ENCODE measurements around the gene NBEA. TPM values are rescaled to one million over a fixed set of nuclear protein-coding genes. Genes with fewer than 3 reads are reported as not detected.

NBEA gene
- polyA plus RNA-seq, 6 donors from 2014 or later = 1.1 to 2.3 (median 1.5) TPM

DNA sequence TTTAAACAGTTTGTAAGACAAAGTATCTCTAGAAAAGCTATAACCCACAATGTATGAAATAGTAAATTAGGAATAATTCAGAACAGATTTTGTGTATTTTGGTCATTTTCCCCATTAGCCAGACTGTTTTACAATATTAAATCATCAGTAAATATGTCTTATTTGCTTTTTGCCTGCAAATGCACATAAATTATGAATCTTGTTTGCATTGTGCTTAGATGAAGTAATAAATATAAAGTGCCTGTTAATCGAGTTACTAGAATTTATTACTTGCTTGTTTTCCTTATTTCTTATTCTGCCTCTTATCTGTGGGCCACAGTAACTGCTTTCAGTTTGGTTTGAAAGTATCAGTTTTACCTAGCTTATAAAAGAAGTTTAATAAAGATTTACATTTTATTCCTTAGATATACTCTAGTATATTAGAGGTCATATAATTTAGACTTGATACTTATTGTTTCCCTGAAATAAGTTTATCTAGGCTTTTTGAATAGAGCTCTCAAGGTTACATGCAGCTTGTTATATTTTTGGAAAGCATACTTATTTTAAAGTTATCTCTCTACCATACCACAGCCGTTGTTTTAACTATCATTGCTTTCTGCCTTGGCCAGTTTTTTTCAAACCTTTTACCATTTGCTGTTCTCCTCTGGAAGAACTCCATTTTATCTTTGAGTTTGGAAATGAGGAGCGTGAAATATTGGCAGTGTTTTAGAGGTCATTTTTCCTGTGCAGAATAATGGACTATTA, 238.0 kb downstream of the NBEA start:
- ATAC-seq (ENCODE audit: low read depth in 2 of 2) = no peak
- no peak overlapping the region for H3K27ac Mint-ChIP-seq
- no peaks in the 10 kb centered on the region for H3K4me1 Mint-ChIP-seq
- H3K27me3 Mint-ChIP-seq = no peaks in the 10 kb centered on the region
- H3K9me3 Mint-ChIP-seq = no peaks in the 10 kb centered on the region
- peaks cover 10 to 13% of the 10 kb centered on the region in 2 donors for H3K36me3 Mint-ChIP-seq
- no peak overlapping the region for H3K4me3 Mint-ChIP-seq
- no peak for DNase-seq

DNA sequence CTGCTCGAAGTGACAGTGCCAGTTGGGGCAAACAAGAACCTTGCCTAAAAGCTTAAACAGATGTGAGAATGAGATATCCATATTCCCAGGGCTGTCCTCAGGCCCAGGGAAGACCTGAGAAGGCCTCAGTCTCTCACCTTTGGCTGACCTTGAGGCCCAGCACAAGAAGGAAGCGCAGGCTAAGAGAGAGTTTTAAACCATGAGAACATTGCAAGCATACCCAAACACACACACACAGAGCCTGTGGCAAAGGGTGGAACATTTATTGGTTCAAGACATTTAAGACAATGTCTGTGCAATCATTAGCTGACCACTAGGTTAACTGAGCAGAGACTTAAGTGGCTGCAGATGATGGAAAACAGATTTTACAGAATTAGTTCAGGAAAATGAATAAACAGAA, 248.2 kb downstream of the NBEA start:
- Mint-ChIP-seq H3K27ac (no peak overlapping the region), H3K4me1 (no peaks in the 10 kb centered on the region), H3K27me3 (no peaks in the 10 kb centered on the region), H3K9me3 (peaks cover 0 to 13% (median 3%) of the 10 kb centered on the region in 7 donors), H3K4me3 (no peak overlapping the region), H3K36me3 (peaks cover 9 to 10% of the 10 kb centered on the region in 2 donors)
- no peak for DNase-seq
- no peak for ATAC-seq (ENCODE audit: low read depth in 2 of 2)

DNA sequence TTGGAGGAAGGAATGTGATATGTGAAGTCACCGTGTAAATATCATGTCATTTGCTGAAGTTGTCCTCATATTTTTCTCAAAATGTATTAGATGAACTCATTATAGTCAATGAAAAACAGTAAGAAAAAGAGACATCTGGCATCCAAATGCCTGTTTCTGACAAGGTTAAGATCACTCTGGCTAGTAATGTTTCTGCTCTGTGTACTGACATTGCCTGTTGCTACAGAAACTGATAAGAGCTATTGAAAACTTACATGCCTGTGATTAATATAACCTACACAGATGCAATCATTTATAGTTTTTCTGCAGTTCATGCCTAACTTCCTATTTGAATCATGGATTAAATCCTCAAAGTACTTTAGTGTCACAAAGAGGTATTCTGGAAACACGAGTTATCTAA, 249.8 kb downstream of the NBEA start:
- H3K9me3 Mint-ChIP-seq = peaks cover 0 to 13% (median 3%) of the 10 kb centered on the region in 7 donors

DNA sequence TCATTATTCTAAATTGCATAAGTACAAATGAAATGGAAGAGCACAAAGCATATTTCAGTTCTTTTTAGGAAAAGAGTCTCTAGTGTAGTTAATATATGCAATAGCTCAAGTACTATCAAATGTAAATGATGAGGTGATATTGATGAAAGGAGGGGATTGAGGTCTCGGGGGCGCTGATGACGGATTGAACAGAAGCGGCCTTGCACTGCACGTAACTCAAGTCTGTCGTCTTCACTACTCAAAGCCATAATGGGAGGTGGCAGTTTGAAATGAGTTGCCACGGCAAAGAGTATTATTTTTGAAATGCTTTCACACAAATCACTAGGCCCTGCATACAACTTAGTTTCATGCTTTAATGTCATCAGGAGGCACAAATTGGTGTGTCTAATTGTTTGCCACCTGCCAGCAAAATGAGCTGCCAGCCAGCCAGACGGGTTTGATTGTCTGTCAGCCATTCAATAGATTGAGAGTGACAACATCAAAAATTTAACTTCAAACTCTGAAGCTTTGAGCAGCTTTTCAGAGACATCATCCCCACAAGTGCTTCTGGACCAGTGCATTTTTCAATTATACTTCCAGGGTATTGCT, 256.6 kb downstream of the NBEA start:
- no peak for DNase-seq
- ATAC-seq (ENCODE audit: low read depth in 2 of 2) = no peak
- H3K4me3 Mint-ChIP-seq = no peak overlapping the region

More for the DNA sequence above, 249.8 kb downstream of the NBEA start:
- Mint-ChIP-seq H3K36me3 (peaks cover 5 to 7% of the 10 kb centered on the region in 2 donors), H3K4me3 (no peak overlapping the region), H3K4me1 (no peaks in the 10 kb centered on the region), H3K27ac (no peak overlapping the region), H3K27me3 (no peaks in the 10 kb centered on the region)
- DNase-seq = no peak
- no peak for ATAC-seq (ENCODE audit: low read depth in 2 of 2)

DNA sequence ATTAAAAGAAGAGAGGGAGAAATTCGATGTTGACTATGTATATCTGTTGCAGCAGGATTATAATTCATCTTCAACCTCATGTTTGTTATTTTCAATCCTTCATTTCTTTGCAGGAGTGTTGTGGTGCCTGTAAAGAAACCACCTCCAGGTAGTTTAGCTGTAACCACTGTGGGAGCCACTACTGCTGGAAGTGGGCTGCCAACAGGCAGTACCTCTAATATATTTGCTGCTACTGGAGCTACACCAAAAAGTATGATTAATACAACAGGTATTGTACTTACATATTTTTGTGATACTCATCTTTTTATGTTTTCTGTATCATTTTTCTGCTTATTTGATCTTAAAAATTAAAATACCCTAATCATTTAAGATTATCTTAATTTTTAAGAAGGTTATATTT, 266.5 kb downstream of the NBEA start:
- no peaks in the 10 kb centered on the region for H3K27me3 Mint-ChIP-seq
- no peak for ATAC-seq (ENCODE audit: low read depth in 2 of 2)
- no peak for DNase-seq
- no peaks in the 10 kb centered on the region for H3K9me3 Mint-ChIP-seq
- no peak overlapping the region for H3K27ac Mint-ChIP-seq
- H3K4me3 Mint-ChIP-seq = no peak overlapping the region
- H3K4me1 Mint-ChIP-seq = no peaks in the 10 kb centered on the region
- H3K36me3 Mint-ChIP-seq = peaks cover 7 to 16% of the 10 kb centered on the region in 2 donors

More for the DNA sequence above, 256.6 kb downstream of the NBEA start:
- Mint-ChIP-seq H3K4me1 (no peaks in the 10 kb centered on the region), H3K36me3 (peaks cover 0 to 12% of the 10 kb centered on the region in 2 donors), H3K9me3 (no peaks in the 10 kb centered on the region), H3K27me3 (no peaks in the 10 kb centered on the region), H3K27ac (no peak overlapping the region)

DNA sequence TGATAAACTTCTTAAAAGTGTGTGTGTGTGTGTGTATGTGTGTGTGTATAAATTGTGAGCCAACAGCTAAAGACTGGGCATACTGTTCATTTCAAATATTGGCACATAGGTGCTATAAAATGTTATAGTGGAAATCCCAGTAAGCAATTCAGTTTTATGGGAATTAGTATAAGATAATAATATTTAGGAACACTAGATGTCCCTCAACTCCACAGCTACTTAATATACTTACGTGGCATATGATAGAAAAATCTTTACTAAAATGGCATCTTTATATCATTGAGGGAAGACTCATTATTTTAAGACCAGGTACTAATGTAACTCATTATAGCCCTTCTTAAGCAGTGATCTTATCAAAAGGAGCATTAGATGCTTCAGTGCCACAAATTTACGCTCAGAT, 268.2 kb downstream of the NBEA start:
- H3K4me3 Mint-ChIP-seq = no peak overlapping the region
- DNase-seq (no peak), ATAC-seq (ENCODE audit: low read depth in 2 of 2) (no peak)
- H3K9me3 Mint-ChIP-seq = no peaks in the 10 kb centered on the region
- H3K27me3 Mint-ChIP-seq = no peaks in the 10 kb centered on the region
- H3K36me3 Mint-ChIP-seq = peaks cover 7 to 15% of the 10 kb centered on the region in 2 donors
- no peaks in the 10 kb centered on the region for H3K4me1 Mint-ChIP-seq
- H3K27ac Mint-ChIP-seq = no peak overlapping the region

DNA sequence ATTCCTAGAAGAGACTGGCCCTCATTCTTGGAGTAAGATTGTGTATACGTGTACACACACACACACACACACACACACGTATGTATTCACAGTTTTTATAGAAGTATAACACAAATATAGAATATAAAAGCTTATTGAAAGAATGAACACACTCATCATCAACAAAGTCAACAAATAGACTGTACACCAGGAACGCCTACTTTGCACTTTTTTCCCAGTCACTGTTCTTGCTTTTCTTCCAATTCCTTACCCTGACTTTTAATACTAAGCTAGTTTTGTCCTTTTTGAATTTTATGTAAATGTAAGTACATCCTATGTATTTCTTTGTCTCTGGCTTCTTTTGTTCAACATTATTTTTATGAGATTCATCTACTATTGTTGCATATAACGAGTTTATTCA, 269.9 kb downstream of the NBEA start:
- Mint-ChIP-seq H3K9me3 (no peaks in the 10 kb centered on the region), H3K4me1 (no peaks in the 10 kb centered on the region), H3K4me3 (no peak overlapping the region), H3K36me3 (peaks cover 7 to 21% of the 10 kb centered on the region in 2 donors), H3K27ac (peak overlapping the region in 1 of 6 donors; percentile 46), H3K27me3 (no peaks in the 10 kb centered on the region)
- ATAC-seq (ENCODE audit: low read depth in 2 of 2) = no peak
- DNase-seq = no peak

DNA sequence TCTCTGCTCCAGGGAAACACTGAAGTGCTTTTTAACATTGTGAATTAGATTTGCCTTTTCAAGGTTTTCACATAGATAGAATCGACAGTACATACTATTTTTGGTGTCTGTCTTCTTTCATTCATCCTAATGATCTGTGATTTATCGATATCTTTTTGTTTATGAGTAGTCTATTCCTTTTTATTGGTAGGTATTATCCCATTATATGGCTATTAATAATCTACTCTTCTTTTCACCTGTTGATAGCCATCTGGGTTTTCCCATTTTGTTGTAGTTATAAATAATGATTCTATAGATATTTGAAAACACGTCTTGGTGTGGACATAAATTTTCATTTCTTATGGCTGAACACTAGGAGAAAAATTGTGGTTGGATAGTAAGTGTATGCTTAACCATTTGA, 271.8 kb downstream of the NBEA start:
- H3K36me3 Mint-ChIP-seq = peaks cover 7 to 21% of the 10 kb centered on the region in 2 donors
- no peak overlapping the region for H3K27ac Mint-ChIP-seq
- no peaks in the 10 kb centered on the region for H3K27me3 Mint-ChIP-seq
- no peaks in the 10 kb centered on the region for H3K4me1 Mint-ChIP-seq
- ATAC-seq (ENCODE audit: low read depth in 2 of 2) (no peak), DNase-seq (no peak)
- no peak overlapping the region for H3K4me3 Mint-ChIP-seq
- no peaks in the 10 kb centered on the region for H3K9me3 Mint-ChIP-seq

DNA sequence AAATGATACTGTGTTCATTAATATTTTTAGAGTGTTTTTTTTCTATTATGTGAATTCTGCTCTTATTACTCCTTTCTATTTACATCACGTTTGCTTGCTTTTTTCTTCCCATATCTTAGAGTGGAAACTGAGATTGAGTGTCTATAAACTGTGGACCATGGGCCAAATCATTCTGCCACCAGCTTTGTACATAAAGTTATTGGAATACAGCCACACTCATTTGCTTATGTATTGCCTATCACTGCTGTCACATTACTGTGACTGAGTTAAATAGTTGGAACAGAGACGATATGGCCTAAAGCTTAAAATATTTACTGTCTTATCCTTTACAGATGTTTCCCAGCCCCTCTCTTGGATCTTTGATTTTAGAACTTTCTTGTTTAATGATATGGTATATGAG, 274.1 kb downstream of the NBEA start:
- Mint-ChIP-seq H3K4me3 (no peak overlapping the region), H3K27me3 (no peaks in the 10 kb centered on the region), H3K36me3 (peaks cover 20 to 36% of the 10 kb centered on the region in 2 donors), H3K4me1 (no peaks in the 10 kb centered on the region), H3K9me3 (peaks cover 0 to 17% (median 5%) of the 10 kb centered on the region in 7 donors), H3K27ac (no peak overlapping the region)
- DNase-seq (no peak), ATAC-seq (ENCODE audit: low read depth in 2 of 2) (no peak)

DNA sequence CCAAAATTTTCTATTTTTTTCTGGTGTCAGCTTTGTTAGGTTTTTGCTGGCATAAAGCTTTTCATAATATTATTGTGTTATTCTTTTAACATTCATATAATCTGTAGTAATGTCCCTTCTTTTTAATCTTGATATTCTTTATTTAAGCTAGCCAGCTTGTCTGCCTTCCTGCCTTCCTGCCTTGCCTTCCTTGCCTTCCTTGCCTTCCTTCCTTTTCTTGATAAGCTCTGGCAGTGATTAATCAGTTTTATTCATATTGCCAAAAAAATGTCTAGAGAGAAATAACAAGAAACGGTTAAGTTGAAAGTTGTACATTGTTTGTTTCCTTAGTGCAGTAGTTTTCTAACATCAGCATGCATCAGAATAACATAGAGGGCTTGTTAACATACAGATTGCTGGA, 277.0 kb downstream of the NBEA start:
- Mint-ChIP-seq H3K4me3 (no peak overlapping the region), H3K9me3 (peaks cover 0 to 21% (median 5%) of the 10 kb centered on the region in 7 donors), H3K27ac (no peak overlapping the region), H3K36me3 (peaks cover 16 to 34% of the 10 kb centered on the region in 2 donors), H3K27me3 (no peaks in the 10 kb centered on the region), H3K4me1 (no peaks in the 10 kb centered on the region)
- DNase-seq (no peak), ATAC-seq (ENCODE audit: low read depth in 2 of 2) (no peak)

DNA sequence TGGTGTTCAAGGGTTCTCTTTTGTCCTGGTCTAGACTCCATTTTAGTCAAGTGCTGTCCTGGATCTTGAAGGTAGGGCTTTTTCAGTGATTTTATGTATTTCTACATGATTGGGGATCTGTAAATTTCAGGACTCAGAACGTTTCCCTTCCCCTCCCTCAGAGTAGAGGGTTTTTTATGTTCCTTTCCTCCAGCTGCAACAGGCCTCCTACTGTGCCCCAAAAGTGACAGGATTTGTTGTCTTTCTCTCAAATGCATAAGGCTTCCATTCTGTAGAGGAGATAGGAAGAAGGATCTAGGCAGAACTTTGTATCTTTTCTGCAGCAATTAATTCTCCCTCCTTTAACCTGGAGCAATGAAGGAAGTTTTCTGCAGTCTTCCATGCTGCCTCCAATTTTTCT, 283.1 kb downstream of the NBEA start:
- ATAC-seq (ENCODE audit: low read depth in 2 of 2) = no peak
- no peaks in the 10 kb centered on the region for H3K4me1 Mint-ChIP-seq
- no peaks in the 10 kb centered on the region for H3K27me3 Mint-ChIP-seq
- no peak overlapping the region for H3K4me3 Mint-ChIP-seq
- no peak overlapping the region for H3K27ac Mint-ChIP-seq
- peaks cover 10 to 24% of the 10 kb centered on the region in 2 donors for H3K36me3 Mint-ChIP-seq
- peaks cover 0 to 14% (median 5%) of the 10 kb centered on the region in 7 donors for H3K9me3 Mint-ChIP-seq
- no peak for DNase-seq

DNA sequence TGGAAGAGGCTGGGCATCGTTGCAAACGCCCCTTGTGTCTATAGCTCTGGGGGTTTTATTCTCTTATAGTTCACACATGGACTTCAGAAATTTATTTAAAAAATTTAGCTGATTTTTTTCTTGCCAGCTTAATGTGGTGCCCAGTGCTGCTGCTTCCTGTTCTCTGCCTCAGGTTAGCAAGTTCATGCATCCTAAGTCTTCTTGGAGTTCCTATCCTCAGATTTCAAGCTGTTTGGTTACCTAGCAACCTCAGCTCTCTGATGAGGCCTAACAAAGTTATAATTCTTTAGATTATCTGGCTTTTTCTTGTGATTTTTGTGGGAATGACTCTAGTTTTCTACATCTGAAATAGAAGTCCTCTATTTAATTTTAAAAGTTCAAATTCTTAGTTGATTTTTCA, 283.5 kb downstream of the NBEA start:
- no peak overlapping the region for H3K27ac Mint-ChIP-seq
- no peak for ATAC-seq (ENCODE audit: low read depth in 2 of 2)
- H3K36me3 Mint-ChIP-seq = peaks cover 5 to 22% of the 10 kb centered on the region in 2 donors
- H3K9me3 Mint-ChIP-seq = peaks cover 0 to 9% (median 4%) of the 10 kb centered on the region in 7 donors
- no peaks in the 10 kb centered on the region for H3K27me3 Mint-ChIP-seq
- no peak for DNase-seq
- H3K4me1 Mint-ChIP-seq = no peaks in the 10 kb centered on the region
- no peak overlapping the region for H3K4me3 Mint-ChIP-seq

DNA sequence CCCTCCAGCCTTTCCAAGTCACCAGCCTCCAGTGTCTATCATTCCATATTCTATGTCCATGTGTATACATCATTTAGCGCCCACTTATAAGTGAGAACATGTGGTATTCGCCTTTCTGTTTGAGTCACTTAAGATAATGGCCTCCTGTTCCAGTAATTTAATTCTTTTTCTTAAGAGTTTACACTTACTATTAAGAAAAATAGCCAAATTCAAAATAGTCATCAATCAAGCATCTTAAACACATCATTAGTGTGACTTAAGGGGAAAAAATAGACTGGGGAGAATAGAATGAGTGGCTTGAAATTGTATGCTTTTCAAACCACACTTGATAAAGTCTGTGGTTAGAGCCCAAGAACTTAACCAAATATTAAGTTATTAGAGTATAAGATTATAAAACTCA, 286.5 kb downstream of the NBEA start:
- Mint-ChIP-seq H3K9me3 (no peaks in the 10 kb centered on the region), H3K4me3 (no peak overlapping the region), H3K36me3 (peaks cover 0 to 9% of the 10 kb centered on the region in 2 donors), H3K27me3 (no peaks in the 10 kb centered on the region), H3K4me1 (no peaks in the 10 kb centered on the region), H3K27ac (no peak overlapping the region)
- no peak for DNase-seq
- no peak for ATAC-seq (ENCODE audit: low read depth in 2 of 2)

DNA sequence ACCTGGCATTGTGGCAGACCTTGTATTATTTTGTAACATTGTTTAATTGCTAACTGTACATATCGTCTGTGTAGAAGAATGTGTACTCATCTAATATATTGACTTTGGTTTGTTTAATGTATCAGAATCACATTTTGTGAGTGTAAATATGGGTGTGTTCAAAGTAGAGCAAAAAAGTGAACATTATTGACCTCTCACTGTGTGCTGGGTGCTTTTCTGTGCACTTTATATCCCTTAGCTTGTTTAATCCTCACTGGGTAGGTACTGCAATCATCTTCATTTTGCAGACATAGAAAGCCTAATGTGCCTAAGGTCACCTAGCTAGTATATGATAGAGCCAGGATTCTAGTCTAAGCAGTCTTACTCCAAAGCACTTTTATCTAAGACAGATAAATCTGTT, 289.4 kb downstream of the NBEA start:
- Mint-ChIP-seq H3K4me1 (no peaks in the 10 kb centered on the region), H3K27me3 (no peaks in the 10 kb centered on the region), H3K36me3 (peaks cover 0 to 22% of the 10 kb centered on the region in 2 donors), H3K9me3 (peaks cover 0 to 1% (median 0%) of the 10 kb centered on the region in 7 donors), H3K27ac (no peak overlapping the region), H3K4me3 (no peak overlapping the region)
- ATAC-seq (ENCODE audit: low read depth in 2 of 2) (no peak), DNase-seq (no peak)
